ENCODE measurements around the gene BCR.

- TF ChIP-seq CTCF (IDR thresholded peaks at IDR 0.05; ENCODE audit: poor library complexity, severe bottlenecking) (no peak), EZH2 (IDR thresholded peaks at IDR 0.05; ENCODE audit: borderline replicate concordance, insufficient read depth, low read length, poor library complexity, severe bottlenecking) (no peak), MXI1 (conservative IDR thresholded peaks at IDR 0.05; ENCODE audit: poor library complexity, severe bottlenecking) (no peak), POLR2AphosphoS5 (IDR thresholded peaks at IDR 0.05) (no peak), EP300 (conservative IDR thresholded peaks at IDR 0.05; ENCODE audit: poor library complexity, severe bottlenecking) (no peak), RAD21 (conservative IDR thresholded peaks at IDR 0.05) (no peak), TAF1 (IDR thresholded peaks at IDR 0.05; ENCODE audit: low read depth) (no peak)
- TF ChIP-seq, protein P1, sequence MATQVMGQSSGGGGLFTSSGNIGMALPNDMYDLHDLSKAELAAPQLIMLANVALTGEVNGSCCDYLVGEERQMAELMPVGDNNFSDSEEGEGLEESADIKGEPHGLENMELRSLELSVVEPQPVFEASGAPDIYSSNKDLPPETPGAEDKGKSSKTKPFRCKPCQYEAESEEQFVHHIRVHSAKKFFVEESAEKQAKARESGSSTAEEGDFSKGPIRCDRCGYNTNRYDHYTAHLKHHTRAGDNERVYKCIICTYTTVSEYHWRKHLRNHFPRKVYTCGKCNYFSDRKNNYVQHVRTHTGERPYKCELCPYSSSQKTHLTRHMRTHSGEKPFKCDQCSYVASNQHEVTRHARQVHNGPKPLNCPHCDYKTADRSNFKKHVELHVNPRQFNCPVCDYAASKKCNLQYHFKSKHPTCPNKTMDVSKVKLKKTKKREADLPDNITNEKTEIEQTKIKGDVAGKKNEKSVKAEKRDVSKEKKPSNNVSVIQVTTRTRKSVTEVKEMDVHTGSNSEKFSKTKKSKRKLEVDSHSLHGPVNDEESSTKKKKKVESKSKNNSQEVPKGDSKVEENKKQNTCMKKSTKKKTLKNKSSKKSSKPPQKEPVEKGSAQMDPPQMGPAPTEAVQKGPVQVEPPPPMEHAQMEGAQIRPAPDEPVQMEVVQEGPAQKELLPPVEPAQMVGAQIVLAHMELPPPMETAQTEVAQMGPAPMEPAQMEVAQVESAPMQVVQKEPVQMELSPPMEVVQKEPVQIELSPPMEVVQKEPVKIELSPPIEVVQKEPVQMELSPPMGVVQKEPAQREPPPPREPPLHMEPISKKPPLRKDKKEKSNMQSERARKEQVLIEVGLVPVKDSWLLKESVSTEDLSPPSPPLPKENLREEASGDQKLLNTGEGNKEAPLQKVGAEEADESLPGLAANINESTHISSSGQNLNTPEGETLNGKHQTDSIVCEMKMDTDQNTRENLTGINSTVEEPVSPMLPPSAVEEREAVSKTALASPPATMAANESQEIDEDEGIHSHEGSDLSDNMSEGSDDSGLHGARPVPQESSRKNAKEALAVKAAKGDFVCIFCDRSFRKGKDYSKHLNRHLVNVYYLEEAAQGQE (IDR thresholded peaks at IDR 0.05; ENCODE audit: borderline replicate concordance): no peak
Observed at GRCh38 chr22:23289130-23289503, 108.8 kb downstream of the BCR start.
